Measurements from ENCODE around the gene C19orf33. TPM values are rescaled to one million over a fixed set of nuclear protein-coding genes. Genes with fewer than 3 reads are reported as not detected.
A peak's percentile ranks its signal among the peaks of the same experiment; 100 is the strongest.

The C19orf33 gene
- total RNA-seq, 1 donor, result 1.3 TPM

- TF ChIP-seq, protein P1, sequence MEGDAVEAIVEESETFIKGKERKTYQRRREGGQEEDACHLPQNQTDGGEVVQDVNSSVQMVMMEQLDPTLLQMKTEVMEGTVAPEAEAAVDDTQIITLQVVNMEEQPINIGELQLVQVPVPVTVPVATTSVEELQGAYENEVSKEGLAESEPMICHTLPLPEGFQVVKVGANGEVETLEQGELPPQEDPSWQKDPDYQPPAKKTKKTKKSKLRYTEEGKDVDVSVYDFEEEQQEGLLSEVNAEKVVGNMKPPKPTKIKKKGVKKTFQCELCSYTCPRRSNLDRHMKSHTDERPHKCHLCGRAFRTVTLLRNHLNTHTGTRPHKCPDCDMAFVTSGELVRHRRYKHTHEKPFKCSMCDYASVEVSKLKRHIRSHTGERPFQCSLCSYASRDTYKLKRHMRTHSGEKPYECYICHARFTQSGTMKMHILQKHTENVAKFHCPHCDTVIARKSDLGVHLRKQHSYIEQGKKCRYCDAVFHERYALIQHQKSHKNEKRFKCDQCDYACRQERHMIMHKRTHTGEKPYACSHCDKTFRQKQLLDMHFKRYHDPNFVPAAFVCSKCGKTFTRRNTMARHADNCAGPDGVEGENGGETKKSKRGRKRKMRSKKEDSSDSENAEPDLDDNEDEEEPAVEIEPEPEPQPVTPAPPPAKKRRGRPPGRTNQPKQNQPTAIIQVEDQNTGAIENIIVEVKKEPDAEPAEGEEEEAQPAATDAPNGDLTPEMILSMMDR (IDR thresholded peaks at IDR 0.05; ENCODE audit: insufficient read depth, low read depth, low read length), result no peak
- no peak for DNase-seq (ENCODE audit: low read depth)
- no peak overlapping the region for H3K4me3 ChIP-seq (ENCODE audit: low read depth, low read length)
These were observed 4.1 kb downstream of the C19orf33 start for GRCh38 chr19:38308006-38308766.

DNA sequence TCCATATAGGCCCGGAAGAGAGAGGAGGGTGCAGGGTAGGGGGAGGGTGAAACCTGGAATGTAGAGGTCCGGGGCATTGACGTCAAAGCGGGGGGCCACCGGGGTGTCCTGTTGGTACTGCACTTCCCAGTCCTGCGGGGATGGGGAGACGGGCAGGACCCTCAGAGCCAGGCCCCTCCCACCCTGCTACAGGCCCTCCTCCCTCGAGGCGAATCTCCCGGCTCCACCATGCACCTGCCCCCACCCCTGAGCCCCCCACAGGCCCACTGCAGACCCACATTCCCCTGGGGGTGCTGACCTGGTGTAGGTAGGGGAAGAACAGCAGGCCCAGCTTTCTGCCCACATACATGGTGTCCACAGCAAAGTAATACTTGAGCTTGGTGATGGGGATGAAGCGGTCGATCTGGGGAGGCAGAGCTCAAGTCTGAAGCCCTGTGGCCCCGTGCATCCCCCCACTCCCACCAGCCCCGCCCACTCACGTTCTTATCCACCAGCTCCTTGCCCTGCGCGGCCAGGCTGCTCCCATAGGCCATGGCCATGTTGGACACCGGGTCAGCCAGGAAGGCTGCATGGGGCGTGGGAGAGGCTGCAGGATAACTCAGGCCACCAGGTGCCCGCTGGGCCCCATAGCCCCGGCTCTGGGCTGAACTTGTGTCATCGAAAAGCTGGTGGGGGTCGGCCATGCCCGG, 5.0 kb downstream of the C19orf33 start:
- no peak for DNase-seq (ENCODE audit: low read depth)
- TF ChIP-seq, protein P1 (IDR thresholded peaks at IDR 0.05; ENCODE audit: insufficient read depth, low read depth, low read length), result no peak
- no peak overlapping the region for H3K4me3 ChIP-seq (ENCODE audit: low read depth, low read length)

DNA sequence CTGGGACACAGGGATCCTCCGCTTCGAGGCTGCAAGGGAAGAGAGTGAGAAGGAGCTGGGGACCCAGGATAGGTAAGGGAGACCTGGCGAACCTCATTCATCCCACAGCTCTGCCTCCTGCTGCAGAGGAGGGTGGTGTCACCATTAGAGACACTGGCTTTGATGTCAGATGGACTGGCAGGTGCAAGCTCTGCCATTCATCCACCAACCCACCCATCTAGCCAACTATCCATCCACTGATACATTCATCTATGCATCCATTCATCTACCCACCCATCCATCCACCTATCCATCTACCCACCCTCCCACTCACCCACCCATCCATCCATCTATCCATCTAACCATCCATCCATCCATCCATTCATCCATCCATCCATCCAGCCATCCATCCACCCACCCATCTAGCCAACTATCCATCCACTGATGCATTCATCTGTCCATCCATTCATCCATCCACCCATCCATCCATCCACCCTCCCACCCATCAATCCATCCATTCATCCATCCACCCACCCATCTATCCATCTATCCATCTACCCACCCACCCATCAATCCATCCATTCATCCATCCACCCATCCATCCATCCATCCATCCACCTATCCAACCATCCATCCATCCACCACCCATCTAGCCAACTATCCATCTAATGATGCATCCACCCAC, 5.7 kb downstream of the C19orf33 start:
- H3K4me3 ChIP-seq (ENCODE audit: low read depth, low read length), result no peak overlapping the region
- TF ChIP-seq, protein P1 (IDR thresholded peaks at IDR 0.05; ENCODE audit: insufficient read depth, low read depth, low read length), result no peak
- DNase-seq (ENCODE audit: low read depth), result no peak

GRCh38 chr19:38310279-38310670, 6.2 kb downstream of the C19orf33 start:
- no peak for DNase-seq (ENCODE audit: low read depth)
- TF ChIP-seq, protein P1 (IDR thresholded peaks at IDR 0.05; ENCODE audit: insufficient read depth, low read depth, low read length), result no peak

GRCh38 chr19:38310986-38311385, 6.9 kb downstream of the C19orf33 start:
- no peak for DNase-seq (ENCODE audit: low read depth)
- TF ChIP-seq, protein P1 (IDR thresholded peaks at IDR 0.05; ENCODE audit: insufficient read depth, low read depth, low read length), result no peak
- no peak overlapping the region for H3K4me3 ChIP-seq (ENCODE audit: low read depth, low read length)

More at GRCh38 chr19:38310279-38310670, 6.2 kb downstream of the C19orf33 start:
- H3K4me3 ChIP-seq (ENCODE audit: low read depth, low read length), result no peak overlapping the region

DNA sequence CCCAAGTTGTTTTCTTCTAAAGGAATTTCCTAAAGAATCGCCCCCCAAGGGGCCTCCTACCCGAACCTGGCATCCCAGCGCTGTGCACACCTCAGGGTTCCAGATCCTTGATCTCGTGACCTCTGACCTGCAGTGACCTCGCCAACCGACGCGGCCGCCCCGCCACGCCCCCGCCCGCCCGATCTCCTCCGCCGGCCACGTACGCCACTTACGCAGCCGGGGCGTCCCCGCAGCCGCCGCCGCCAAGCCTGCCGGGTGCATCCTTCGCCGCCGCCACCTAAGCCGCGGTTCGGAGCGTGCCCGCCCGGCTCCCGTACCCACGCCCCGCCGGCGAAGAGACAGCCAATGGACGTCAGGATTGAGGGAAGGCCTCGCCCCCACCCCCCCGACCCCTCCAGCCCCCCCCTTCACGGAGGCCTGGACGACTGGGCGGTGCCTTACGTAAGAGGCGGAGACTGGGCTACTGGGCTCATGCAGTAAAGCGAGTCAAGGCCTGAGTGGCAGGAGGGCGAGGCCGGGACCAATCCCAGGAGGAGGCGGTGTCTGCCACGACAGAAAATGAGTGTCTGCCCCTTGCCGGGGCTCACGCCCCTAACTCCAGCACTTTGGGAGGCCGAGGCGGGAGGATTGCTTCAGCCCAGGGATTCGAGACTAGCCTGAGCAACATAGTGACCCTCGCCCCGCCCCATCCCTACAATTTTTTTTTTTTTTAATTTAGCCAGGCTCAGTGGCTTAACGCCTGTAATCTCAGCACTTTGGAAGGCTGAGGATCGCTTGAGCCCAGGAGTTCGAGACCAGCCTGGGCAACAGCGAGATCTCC, 11.8 kb downstream of the C19orf33 start, which contains the start of gene YIF1B:
Gene YIF1B (minus strand): TSS at position 291 of the 820 bp plus-strand sequence. CDS start 30 bp downstream, at position 261.
- TF ChIP-seq, protein P1 (IDR thresholded peaks at IDR 0.05; ENCODE audit: insufficient read depth, low read depth, low read length), result no peak

More for the DNA sequence above, 11.8 kb downstream of the C19orf33 start, which contains the start of gene YIF1B:
- H3K4me3 ChIP-seq (ENCODE audit: low read depth, low read length), result peak within 1 kb of the TSS; percentile 81
- peak; percentile 98 for DNase-seq (ENCODE audit: low read depth)
